GM18861 (cell line): ENCODE results near the gene DYNC1LI1.

Source experiments
- ATAC-seq: cut with Tn5 transposase; IDR thresholded peaks from one replicate; pipeline ENCODE4 v1.9.1; 2021; ENCODE audit not compliant: unreplicated experiment

DYNC1LI1 gene

DNA sequence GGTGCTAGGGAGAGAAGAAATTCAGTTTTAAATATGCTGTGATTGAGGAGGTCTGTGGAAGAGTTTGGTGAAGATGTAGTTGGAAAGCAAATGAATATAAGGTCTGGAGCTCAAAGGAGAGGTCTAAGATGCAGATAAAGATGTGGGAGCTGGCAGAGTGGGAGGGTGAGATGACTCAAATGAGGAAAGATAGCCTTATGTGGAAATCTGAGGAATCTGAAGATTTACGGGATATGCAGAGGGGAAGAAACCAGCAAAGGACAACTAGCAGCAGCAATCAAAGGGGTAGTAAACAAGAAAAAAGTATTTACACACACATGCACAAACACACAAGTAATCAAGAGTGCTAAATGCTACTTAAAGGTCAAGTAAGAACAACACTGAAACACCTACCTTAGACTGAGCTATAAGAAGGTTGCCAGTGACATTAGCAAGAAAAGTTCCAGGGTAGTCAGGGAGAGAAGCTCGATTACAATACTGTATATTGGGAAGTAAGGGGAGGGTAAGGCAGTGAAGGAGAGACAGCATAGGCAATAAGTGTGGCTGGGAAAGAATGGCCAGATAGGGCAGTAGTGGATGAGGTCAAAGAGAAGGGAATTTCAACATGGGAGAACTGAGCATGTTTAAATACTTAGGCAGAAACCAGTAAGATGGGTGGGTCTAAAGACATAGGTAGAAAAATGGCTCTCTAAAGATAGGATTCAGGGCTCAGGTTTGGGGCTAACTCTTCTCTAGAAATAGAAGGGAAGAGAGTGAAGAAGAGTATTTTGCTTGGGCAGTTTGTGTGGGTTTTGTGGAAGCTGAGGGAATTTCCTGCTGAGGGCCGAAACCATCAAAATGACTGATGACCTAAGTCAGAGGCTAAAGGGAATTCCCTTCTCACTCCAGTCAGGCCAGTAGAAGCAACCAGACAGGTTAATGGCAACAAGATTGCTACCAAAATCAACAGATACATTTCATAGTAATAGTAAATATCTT lies 76.9 kb downstream of the DYNC1LI1 start:
- peak; percentile 83 for ATAC-seq

DNA sequence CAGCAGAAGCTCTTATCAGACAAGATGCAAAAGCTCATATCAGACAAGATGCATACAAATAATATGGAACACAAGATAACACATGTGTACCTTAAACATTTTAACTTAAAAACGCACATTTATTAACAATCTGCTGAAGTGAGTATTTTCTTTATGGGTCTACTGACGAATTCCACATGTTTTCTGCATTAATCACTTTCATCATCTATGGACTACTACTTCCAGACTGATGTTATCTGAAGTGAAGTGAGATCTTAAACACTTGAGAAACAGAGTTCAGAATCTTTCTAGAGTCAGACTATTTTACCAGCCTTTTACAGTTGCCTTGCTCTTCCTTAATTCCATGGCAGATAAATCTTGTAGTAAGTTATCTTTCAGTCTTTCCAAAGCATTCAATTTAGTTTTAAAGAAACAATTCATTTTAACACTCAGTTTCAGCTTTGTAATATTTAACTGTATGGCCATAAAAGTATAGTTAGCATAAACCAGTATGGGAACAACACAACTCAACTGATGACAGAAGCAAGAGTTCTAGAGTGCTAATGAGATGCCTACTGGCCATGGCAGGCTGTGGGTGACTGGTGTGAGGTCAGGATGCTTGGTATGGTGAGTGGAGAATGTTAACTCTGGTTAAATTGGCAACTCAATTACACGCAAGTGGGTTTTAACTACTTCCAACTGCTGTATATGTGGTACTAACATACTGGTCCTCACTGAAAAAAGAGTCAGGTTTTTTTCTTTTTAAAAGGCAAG lies 77.8 kb downstream of the DYNC1LI1 start:
- ATAC-seq, result no peak

DNA sequence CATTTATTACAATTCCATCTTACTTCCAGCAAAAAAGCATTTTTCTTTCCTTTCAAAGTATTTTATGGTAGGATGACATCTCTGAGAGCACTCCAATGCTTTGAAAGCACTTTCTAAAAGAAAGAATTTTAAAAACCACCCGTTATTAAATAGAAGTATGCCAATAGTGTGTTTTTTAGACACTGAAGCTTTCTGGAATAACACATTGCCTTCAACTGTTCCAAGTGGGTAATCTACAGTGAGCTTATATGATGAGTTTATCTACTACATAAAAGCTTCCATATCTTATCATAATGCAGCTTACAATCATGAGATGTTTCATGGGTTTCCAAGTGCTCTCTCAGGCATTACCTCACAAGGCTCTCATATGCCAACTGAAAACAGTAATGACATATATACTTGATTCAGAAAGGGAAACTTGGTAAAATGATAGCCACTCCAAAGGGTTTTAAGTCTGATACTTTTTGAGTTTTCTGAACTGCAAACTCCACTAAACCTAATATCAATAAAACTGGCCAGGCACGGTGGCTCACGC lies 82.1 kb downstream of the DYNC1LI1 start:
- ATAC-seq, result no peak

DNA sequence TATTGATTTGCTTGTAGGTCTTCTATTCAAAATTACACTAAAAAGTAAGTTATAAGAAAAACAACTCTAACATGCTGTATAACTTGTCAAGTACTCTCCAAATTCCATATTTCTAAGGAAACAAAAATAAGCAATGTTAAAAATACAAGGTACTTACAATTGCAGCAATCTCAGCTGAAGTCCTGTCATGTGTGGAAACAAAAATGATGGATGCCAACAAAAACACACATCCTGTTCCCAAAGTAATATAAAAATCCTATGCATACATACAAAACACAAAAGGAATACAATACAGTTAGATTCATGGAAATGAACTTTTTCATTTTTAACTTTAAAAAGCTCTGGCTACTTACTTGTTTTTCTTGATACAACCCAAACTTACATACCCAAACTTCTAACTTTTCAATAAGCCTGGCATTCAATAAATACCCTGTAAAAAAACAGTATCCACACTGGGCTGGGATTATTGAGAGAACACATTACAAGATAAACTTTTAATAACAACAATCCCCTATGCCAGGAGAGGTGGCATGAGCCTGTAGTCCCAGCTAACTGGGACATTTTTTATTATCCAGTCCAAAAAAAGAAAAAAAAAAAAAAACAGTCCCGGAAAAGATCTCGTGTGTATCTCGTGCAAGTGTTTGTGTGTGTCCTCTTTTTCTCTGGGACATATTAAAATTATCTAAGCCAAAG lies 82.7 kb downstream of the DYNC1LI1 start:
- no peak for ATAC-seq

DNA sequence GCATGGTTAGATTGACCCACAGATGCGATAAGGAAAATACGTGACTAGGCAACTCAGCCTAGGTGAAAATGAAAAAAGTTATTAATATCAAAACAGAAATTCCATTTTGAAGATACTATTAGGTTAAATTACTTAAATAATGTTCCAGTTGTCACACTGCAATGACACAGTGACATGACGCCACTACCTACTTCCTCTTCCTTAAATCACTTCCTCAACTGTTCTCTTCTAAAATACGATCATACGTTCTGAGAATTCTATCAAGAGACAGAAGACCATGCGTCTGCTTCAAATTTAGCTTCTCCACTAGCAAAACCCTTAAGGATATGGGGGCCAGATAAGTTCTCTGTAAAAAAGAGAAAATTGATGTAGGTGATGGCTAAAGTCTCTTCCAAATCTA lies 86.2 kb downstream of the DYNC1LI1 start:
- ATAC-seq, result no peak

DNA sequence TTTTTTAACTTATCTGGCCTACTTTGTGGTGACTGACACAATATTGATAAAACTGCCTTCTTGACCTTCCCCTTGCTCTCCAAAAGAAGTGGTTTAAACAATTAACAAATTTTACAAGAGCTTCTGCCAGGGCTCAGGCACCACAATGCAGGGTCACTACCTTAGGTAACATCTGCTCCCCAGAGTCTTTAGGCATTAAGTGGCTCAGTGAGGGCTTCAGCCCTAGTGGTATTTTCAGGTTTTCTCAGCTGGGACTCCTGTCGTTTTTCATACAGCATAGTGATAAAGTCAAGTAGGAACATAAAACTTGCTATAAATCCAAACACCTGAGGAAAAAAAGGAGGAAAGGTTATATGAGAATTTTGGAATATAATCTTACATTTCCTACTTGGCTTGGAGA lies 86.9 kb downstream of the DYNC1LI1 start:
- no peak for ATAC-seq

DNA sequence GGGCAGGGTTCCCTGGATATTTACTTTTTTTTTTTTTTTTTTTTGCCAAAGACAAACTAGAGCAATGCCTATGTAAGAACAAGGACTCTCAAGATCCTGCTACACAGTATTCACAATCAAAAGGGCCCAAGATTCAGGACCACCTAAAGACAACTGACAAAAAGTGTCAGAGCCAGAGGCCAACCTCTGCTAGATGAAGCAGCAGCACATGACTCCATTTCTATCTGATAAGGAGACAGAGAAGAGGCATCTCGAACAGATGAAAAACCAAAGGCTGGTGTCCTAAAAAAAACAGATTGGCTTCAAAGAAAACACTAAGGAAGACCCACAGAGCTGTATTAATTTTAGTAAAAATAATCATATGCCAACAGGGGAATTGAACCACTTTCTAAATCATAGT lies 88.0 kb downstream of the DYNC1LI1 start:
- ATAC-seq, result no peak

DNA sequence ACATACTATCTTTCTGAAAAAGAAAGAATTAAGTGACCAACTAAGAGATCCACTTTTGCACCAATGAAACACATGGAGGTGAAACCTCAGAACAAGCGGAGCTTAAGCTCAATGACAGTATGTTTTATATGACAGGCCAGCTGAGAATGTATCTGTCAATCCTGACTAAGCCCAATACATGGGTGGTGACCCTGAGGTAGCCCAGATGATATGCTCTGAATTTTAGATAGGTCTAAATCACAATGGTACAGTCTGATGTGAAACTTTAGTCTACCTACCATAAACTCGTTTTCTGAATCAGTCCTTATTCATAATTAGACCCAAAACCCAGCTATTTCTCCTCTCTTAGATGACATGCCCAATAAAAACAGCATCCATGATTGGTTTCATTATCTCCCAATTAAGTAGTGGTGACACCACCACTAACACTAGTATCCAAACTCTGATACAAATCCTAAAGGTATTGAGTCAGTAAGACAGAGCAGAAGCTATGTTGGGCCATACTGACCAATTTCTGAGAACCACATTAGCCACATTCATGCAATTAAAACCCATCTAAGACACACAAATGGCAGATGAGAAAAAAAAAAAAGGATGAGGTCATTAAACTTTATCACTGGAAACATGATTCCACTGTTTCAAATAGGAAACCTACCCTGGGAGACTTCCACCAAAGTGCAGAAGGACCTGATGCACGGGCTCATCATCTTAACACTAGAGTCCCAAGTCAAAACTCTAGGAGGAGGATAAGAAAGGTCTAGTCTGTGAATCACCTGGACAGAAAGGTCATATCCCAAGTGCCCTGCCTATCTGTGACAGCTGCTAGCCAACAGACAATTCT lies 88.6 kb downstream of the DYNC1LI1 start:
- no peak for ATAC-seq

DNA sequence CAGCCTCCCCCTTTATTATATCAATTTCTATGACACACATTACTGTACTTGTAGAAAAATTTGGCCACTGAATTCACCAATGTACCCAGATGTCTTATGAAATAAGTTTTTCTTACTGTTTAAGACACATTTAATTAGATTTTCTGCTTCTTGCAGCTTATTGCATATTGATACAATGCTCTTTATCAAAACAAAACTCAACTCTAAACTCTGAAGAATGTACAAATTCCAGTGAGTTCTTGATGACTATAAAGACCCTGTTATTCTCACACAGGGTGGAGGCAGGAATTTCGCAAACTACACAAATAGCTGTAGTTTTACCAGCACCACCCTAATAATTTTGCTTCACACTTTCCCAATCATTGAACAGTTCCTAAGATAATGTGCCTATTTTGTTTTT lies 90.1 kb downstream of the DYNC1LI1 start:
- ATAC-seq, result no peak
